SK-N-DZ (cell line): ENCODE measurements around the gene AQP10. TPM values are rescaled to one million over a fixed set of nuclear protein-coding genes. Genes with fewer than 3 reads are reported as not detected.
A peak's percentile ranks its signal among the peaks of the same experiment; 100 is the strongest.
"Not testable (repeated sequence)": the region's sequence is repeated elsewhere in the genome, so short reads cannot be mapped to it uniquely, and the experiment has no call there.

Source experiments
- DNase-seq: peaks from one replicate; pipeline ENCODE4 v3.0.0-alpha.2; 2015; ENCODE audit warnings: low spot score
- polyA plus RNA-seq, 2 experiments: library from polyadenylated mRNA; depleted of rRNA; stranded (reverse); fragments of >200 nt; gene quantifications; 2 replicates each; pipeline ENCODE4 v1.2.3, GENCODE V29; 2014

AQP10 gene, protein sequence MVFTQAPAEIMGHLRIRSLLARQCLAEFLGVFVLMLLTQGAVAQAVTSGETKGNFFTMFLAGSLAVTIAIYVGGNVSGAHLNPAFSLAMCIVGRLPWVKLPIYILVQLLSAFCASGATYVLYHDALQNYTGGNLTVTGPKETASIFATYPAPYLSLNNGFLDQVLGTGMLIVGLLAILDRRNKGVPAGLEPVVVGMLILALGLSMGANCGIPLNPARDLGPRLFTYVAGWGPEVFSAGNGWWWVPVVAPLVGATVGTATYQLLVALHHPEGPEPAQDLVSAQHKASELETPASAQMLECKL
- polyA plus RNA-seq (2014; cell fraction: cytosol; rRNA removed) = 0.07 TPM in 1 of 2 replicates, not detected in the other
- not detected in 2 replicates for polyA plus RNA-seq (2014; cell fraction: nucleus; rRNA removed)

DNA sequence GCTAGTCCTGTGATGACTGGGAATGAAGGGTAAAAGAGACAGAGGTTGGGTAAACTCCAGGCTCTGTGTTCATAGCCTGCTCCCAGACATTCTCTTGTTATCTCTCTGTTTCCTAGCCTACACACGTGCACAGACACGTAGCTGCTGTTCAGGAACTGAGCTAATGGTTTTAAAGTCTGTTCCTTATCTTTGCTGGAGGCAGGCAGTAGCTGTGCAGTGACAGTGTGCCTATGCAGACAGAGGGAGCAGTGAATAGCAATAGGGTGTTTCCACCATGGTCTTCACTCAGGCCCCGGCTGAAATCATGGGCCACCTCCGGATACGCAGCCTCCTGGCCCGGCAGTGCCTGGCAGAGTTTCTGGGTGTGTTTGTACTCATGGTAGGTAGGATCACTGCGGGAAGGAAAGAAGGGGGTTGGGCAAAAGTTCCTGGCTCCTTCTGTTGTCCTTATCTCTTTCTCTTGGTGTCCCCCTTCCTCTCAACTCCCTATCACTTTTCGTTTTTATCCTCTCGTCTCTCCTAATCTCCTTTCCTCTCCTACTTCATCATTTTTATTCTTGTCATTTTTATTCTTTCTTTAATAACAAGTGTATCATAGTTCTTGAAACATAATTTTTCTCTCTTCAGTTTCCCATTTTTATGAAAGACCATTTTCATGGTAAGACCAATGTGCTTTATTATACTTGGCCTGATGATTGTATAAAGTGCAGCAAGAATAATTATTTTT lies at the start of gene AQP10:
TSS of gene AQP10 (plus strand) at position 212 of the 727 bp plus-strand sequence. CDS start at position 275, 63 bp downstream.
- DNase-seq = peak; percentile 65

DNA sequence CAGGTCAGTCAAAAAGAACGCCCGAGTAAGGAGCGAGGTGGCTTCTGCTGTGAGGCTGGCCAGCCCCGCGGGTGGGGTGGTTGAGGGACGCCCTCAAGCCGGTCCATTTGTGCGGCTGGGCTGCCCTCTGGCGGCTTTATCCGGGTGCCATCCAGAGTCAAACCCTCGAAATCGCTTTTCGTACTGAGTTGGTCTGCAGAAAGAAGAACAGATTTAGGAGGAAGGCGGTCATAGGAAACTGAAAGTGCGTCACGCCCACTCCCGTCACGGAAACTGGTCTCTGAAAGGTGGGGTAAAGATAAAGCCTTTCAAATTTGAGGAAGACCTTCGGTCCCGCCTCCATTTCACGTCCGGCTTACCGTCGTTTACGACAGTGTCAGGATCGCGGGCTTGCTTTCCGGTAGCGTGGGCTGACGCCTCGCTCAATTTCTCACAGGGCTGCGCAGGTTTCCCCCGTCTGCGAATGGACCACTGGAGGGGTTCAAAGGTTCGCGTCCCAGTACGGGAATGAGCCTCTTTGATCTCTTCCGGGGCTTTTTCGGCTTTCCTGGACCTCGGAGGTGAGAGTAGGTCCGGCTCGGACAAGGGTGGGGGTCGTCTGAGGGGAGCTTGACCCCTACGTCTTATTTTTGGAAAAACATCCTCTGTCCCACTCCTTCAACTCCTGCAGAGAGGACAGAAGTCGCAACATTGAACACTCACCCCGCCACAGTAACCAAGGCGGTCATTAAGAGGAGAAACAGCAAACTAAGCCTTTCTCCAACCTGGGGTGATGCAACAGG lies 48.5 kb upstream of the AQP10 start, which contains the start of gene HAX1:
TSS of gene HAX1 (plus strand) at position 413 of the 782 bp plus-strand sequence. CDS start at position 508, 95 bp downstream.
- DNase-seq = peak; percentile 96

DNA sequence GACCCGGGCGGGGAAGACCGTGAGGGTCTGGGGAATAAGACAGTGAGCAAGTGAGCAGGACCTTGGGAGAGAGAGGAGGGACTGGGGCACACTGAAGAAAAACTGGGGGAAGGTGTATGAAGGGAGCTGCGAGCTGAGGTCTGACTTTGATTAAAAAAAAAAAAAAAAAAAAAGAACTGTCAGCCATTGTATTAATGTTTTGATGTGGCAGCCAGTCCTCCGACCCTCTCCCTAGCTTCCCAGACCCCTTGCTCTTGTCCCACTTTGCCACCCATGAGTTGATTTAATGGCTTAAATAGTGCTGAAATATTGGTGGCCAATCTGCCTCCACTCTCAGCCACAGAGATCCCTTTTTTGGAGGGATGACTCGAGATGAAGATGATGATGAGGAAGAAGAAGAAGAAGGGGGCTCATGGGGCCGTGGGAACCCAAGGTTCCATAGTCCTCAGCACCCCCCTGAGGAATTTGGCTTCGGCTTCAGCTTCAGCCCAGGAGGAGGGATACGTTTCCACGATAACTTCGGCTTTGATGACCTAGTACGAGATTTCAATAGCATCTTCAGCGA lies 47.8 kb upstream of the AQP10 start:
- no peak for DNase-seq

DNA sequence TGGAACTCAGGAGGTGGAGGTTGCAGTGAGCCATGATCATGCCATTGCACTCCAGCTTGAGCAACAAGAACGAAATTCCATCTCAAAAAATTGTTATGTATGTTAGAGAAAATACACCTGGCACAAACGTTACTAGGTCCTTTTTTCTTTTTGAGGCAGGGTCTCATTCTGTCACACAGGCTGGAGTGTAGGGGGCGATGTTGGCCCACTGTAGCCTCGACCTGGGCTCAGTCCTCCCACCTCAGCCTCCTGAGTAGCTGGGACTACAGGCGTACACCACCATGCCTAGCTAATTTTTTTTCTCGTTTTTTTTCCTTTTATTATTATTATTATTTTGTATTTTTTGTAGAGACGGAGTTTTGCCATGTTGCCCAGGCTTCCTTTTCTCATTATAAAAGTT lies 44.1 kb upstream of the AQP10 start:
- DNase-seq = no peak

DNA sequence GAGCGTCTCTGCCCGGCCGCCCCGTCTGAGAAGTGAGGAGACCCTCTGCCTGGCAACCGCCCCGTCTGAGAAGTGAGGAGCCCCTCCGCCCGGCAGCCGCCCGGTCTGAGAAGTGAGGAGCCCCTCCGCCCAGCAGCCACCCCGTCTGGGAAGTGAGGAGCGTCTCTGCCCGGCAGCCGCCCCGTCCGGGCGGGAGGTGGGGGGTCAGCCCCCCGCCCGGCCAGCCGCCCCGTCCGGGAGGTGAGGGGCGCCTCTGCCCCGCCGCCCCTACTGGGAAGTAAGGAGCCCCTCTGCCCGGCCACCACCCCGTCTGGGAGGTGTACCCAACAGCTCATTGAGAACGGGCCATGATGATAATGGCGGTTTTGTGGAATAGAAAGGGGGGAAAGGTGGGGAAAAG lies 33.3 kb upstream of the AQP10 start:
- not testable (repeated sequence) for DNase-seq

DNA sequence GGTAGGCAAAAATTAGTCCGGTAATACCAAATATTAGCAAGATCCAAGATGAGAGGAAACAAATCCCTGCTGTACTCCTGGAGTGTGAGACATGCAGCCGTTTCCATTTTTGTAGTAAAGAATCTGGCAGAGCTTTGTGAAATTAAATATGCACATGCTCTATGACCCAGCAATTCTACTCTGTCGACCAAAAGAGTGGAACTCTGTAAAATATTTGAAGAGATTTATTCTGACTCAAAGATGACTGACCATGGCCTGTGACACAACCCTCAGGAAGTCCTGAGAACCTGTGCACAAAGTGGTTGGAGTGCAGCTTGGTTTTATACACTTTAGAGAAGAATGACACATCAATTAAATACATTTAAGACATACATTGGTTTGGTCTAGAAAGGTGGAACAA lies 32.2 kb upstream of the AQP10 start:
- no peak for DNase-seq

DNA sequence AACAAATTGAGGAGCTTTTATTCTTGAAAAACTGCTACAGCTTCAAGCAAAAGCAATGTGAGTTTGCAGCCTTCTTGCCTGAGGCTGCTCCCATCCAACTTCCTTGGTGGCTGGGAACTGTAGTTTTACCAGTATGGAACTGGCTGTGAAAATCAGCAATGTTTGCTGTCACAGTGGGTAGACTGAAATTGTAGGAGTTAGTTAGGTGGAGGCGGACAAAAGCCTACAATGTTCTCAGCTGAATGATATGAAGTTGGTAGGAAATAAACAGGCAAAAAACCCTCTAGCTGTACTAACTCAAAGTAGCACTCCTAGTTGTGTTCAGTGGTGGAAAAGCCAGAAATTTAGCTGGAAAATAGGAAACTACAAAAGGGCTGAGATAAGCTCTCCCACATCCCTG lies 30.0 kb upstream of the AQP10 start:
- DNase-seq = no peak

DNA sequence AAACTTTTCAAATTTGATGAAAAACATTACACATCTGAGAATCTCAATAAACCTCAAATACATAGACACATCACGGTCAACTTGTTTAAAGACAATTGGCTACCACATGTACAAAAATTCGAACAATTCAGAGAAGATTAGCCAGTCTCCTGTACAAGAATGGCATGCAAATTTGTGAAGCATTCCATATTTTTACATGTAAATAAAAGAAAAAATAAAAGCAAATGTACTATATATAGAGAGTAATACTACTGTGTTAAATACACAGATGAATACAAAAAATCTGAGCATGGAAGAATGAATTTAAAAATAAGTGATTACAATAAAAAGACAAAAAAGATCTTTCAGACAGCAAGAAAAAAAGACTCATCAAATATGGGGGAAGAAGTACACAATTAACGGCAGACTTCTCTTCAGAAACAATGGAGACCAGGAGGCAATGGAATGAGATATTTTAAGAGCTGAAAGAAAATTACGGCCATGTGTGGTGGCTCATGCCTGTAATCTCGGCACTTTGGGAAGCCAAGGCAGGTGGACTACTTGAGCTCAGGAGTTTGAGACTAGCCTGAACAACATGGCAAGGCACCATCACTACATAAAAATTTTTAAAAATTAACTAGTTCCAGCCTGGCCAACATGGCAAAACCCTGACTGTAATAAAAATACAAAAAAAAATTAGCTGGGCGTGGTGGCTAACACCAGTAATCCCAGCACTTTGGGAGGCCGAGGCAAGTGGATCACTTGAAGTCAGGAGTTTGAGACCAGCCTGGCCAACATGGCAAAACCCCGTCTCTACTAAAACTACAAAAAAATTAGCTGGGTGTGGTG lies 25.3 kb upstream of the AQP10 start:
- DNase-seq = no peak

DNA sequence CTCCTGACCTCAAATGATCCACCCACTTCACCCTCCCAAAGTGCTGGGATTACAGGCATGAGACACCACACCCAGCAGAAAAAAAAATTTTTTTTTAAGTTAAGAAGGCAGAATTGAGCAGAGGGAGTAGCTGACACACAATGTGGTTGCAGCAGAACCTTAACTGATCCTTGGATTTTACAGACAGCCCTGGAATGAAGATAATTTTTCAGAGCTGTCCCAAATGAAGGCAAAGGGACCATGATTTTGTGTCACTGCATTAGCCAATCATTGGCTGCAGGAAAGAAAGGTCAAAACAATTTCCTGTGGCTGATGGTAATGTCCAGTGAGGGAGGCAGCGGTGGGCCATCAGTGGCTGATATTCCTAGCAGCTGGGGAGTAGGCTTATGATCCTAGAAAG lies 19.3 kb upstream of the AQP10 start:
- DNase-seq = no peak

DNA sequence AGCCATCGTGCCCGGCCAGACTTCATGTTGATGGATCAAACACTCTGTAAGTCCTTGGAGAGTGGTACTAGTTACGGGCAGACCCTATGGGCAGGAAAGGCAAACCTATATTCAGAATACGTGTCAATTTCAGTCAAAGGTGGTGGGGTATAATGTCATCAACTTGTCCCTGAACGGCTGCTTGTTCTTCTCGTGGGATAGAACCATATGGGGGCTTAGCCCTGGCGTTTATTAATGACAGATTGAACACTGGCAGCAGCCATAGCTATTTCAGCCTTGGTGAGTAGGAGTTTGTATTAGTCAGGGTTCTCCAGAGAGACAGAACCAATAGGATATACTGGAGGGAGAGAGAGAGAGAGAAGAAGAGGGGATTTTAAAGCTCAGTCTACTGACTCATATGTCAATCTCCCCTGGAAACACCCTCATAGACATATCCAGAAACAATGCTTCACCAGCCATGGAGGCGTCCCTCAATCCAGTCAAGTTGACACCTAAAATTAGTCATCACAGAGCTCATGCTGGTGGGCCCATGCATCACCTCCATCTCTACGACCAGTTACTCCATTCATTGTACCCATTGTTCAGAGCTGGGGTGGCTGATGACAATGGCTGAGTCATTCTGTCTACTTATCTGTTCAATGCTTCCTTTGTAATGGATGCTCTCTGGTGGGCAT lies 16.1 kb upstream of the AQP10 start:
- DNase-seq = no peak

DNA sequence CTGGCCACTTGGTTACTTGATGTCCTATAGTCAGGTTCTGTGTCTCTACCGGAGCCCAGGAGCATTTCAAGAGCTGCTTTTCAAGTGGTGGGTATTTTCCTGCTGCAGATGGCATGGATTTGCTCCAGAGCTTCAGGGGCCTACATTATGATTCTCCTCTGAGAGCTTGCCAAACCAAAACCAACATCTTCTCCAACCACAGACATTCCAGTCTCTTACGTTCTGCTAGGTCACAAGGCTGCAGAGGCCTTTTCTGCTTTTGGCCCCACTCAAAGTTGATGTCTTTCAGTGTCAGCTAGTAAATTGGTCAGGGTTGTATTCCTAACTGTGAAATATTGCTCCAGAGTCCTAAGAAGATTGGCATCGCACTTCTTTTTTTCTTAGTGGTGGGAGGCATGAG lies 14.7 kb upstream of the AQP10 start:
- no peak for DNase-seq

DNA sequence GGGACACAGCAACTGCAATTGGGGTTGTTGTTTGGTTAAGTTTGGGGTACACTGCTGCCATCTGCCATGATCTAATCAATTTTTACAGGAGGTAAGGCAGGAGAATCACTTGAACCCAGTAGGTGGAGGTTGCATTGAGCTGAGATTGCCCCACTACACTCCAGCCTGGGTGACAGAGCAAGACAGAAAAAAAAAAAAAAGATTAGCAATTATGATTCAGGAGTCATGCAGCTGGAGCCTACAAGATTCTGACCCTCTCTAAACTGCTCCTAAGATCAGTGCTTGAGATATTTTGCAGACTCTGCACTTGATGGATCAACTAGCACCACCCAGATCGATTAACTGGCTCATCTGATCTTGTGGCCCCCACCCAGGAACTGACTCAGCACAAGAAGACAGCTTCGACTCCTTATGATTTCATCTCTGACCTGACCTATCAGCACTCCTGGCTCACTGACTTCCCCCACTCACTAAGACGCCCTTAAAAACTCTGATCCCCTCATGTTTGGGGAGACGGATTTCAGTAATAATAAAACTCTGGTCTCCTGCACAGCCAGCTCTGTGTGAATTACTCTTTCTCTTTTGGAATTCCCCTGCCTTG lies 13.1 kb upstream of the AQP10 start:
- not testable (repeated sequence) for DNase-seq

DNA sequence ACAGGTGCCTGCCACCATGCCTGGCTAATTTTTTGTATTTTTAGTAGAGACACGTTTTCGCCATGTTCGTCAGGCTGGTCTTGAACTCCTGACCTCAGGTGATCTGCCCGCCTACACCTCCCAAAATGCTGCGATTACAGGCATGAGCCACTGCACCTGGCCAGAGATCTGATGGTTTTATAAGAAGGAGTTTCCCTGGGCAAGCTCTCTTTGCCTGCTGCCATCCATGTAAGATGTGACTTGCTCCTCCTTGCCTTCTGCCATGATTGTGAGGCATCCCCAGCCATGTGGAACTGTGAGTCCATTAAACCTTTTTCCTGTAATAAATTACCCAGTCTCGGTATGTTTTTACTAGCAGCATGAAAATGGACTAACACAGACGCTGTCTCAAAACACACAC lies 11.8 kb upstream of the AQP10 start:
- DNase-seq = not testable (repeated sequence)

DNA sequence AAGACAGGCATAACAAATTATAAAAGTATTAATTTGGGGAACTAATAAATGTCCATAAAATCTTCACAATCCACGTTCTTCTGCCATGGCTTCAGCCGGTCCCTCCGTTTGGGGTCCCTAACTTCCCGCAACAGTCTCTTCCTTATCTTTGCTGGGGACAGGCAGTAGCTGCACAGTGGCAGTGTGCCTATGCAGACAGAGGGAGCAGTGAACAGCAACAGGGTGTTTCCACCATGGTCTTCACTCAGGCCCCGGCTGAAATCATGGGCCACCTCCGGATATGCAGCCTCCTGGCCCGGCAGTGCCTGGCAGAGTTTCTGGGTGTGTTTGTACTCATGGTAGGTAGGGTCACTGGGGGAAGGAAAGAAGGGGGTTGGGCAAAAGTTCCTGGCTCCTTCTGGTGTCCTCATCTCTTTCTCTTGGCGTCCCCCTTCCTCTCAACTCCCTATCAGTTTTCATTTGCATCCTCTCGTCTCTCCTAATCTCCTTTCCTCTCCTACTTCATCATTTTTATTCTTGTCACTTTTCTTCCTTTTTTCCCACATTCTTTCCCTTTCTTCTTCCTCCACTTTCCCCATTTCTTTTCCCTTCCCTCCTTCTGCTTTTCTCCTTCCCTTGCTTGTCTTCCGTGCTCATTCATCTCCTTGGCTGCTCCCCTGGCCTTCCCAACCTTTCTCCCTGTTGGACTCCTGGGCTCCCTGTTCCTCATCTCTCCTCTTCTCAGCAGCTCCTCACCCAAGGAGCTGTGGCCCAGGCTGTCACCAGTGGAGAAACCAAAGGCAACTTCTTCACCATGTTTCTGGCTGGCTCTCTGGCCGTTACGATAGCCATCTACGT lies 8.4 kb upstream of the AQP10 start:
- not testable (repeated sequence) for DNase-seq

DNA sequence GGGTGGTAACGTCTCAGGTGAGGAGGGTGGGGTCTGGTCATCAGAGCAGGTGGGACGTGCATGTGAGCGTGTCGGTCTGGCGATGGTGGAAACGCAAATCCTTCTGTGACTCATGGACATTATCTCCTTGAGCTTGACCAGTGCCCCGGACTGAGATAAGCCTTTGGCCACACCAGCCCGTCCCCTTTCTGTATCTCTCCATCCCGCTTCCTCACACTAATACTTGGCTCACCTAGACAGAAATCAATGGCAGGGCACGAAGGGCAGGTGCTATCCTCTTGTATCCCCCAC lies 7.9 kb upstream of the AQP10 start:
- DNase-seq = no peak

DNA sequence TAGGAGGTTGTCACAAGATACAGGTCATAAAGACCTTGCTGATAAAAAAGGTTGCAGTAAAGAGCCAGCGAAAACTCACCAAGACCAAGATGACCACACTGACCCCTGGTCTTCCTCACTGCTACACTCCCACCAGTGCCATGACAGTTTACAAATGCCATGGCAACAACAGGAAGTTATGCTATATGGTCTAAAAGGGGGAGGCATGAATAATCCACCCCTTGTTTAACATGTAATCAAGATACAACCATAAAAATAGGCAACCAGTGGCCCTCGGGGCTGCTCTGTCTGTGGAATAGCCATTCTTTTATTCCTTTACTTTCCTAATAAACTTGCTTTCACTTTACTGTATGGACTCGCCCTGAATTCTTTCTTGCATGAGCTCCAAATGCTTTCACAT lies 6.7 kb upstream of the AQP10 start:
- DNase-seq = not testable (repeated sequence)

DNA sequence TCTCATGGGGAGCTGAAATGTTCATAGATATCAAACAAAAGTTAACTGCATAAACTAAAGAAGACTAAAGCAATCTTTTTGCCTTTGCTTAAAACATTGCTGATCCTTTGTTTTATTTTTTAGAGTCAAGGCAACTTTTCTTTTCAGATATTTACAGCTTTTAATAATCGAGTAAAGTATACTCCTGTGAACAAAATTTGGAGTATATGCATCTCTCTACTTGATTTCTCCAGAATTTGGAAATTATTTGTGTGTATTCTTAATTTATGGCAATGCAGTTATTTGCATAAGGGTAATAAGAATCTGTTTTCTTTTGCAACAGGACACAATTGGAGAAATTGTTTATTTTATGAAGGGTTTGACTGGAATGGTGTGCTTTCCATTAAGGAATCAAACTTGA lies 4.2 kb upstream of the AQP10 start:
- DNase-seq = no peak

DNA sequence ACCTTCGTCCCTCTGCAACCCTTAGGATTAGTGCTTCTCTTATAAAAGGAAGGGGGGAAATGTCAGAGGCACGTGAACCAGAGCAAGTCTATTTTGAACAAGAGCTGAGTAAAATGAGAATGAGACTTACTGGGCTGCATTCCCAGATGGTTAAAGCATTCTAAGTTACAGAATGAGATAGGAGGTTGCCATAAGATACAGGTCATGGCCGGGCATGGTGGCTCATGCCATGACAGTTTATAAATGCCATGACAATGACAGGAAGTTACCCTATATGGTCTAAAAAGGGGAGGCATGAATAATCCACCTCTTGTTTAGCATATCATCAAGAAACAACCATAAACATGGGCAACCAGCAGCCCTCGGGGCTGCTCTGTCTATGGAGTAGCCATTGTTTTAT lies 2.5 kb upstream of the AQP10 start:
- DNase-seq = no peak

DNA sequence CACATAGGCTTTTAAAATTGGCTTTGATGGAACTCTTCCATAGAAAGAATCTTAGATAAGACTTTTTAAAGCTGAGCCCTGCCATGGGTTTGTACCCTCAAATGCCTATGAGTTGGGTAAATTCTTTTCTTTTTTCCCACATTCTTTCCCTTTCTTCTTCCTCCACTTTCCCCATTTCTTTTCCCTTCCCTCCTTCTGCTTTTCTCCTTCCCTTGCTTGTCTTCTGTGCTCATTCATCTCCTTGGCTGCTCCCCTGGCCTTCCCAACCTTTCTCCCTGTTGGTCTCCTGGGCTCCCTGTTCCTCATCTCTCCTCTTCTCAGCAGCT lies 679 bp downstream of the AQP10 start:
- not testable (repeated sequence) for DNase-seq
